Right forelimb (tissue), 1 donor: ENCODE measurements around the gene GMDS.
"Not testable (repeated sequence)": the region's sequence is repeated elsewhere in the genome, so short reads cannot be mapped to it uniquely, and the experiment has no call there.

Experiments
- DNase-seq: peaks from one replicate; pipeline ENCODE4 v3.0.0-alpha.2; 2018

The GMDS gene

GRCh38 chr6:1698527-1698926 lies 546.9 kb downstream of the GMDS start:
- peak; percentile 20 for DNase-seq

DNA sequence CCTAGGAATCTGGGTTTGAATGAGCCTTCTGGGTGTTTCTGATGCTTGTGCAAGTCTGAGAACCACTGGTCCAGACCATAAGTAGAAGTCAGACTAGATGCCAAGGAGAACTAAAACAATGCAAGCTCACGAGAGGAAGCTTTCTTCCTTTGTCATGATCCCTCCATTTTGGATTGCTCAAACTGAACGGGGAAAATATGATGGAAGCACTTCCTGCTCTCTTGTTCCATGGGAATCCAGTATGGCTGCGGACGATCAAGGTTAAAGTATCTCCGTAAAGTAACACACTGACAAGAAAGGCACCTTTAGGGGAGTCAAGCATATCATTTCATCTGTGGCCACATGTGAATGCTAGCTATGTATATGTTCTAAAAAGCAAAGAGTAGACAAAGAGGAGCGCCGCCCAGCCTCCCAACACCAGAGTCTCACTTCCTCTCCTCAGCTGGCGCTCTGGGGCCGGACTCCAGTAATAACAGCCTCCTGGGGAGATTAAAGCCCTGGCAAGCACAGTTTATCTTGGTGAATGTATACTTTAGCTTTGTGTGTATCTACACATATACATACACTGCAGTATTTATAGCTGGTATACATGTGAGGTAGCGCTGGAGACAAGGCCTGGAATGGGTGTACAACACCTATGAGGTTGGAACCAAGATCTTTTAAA lies 547.6 kb downstream of the GMDS start:
- peak; percentile 35 for DNase-seq

DNA sequence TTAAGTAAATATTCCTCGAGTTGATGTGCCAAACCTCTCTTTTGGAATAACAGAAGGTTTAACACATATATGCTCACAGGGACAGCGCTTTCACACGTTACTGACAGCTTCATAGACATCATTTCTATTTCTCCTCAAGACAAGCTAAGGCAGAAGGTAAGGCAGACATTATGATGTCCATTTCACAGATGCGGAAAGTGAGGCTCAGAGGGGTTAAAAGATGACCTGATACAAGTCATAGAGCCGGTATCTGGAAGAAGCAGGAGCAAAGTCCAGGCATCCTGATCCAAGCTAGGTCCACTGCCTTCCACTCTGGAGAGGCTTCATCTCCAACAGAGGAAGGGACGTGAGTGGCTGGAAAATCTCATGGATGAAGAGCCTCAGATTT lies 548.9 kb downstream of the GMDS start:
- DNase-seq: peak; percentile 21

GRCh38 chr6:1695546-1696462 lies 549.6 kb downstream of the GMDS start:
- DNase-seq: peak; percentile 44

DNA sequence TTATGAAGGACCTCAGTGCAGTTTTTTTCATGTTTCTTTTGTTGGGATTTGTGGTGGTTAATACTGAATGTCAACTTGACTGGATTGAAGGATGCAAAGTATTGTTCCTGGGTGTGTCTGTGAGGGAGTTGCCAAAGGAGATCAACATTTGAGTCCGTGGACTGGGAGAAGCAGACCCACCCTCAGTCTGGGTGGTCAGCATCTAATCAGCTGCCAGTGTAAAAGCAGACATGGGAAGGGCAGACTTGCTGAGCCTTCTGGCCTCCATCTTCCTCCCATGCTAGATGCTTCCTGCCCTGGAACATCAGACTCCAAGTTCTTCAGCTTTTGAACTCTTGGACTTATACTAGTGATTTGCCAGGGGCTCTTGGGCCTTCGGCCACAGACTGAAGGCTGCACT lies 553.6 kb downstream of the GMDS start:
- DNase-seq: not testable (repeated sequence)

DNA sequence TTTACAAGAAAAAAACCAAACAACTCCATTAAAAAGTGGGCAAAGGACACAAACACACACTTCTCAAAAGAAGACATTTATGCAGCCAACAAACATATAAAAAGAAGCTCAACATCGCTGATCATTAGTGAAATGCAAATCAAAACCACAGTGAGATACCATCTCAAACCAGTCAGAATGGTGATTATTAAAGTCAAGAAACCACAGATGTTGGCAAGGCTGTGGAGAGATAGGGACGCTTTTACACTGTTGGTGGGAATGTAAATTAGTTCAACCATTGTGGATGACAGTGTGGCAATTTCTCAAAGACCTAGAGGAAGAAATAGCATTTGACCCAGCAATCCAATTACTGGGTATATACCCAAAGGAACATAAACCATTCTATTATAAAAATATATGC lies 554.7 kb downstream of the GMDS start:
- not testable (repeated sequence) for DNase-seq

DNA sequence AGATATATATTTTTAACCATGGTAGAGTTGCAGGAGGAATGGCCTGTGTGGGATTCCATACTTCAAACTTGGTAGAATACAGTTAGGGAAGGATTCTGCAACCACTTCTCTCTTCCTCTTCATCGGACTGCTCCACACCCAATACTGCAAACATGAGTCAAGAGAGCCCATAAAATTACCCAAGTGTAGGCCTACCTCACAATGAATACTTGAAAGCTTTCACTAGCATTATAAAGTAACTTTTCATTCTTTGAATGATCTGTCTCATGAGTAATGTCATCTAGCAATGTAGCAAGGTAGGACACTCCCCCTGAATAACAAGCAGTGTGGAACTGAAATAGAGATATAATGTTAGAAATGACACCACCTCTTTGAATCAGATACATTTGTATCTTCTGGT lies 556.3 kb downstream of the GMDS start:
- no peak for DNase-seq

- no peak for DNase-seq
Observed at GRCh38 chr6:1688396-1688795, 557.0 kb downstream of the GMDS start.

- peak; percentile 20 for DNase-seq
Observed at GRCh38 chr6:1687402-1687801, 558.0 kb downstream of the GMDS start.

- DNase-seq: peak; percentile 41
Observed at GRCh38 chr6:1686117-1687098, 559.0 kb downstream of the GMDS start.

GRCh38 chr6:1679688-1680068 lies 565.7 kb downstream of the GMDS start:
- DNase-seq: no peak

DNA sequence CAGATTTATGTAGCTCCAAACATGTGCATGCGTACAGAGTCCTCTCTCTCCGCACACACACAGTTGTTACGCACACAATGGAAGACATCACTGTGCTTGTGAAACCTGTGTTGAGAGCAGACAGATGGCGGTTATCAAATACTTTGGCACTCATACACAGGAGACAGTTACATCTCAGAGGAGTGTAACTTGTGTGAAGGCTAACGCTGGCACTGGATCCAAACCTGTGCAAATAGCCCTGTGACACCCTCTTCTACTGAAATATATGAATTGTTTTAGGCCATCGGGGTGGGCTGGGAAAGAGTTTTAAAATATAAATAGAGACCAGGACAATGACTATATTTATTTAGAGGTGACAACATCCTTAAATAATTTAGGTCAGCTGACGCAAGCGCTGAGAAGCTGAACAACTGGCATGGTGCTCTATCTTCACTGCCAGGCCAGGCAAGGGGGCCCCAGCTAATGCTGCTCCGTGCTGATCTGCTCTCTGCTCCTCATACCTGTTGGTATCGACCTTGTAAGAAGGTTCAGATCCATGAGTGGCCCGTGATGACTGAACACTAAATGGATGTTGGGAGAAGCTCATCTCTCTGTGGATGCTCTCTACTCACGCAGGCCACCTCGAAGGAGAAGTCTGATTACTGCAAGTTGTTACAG lies 566.2 kb downstream of the GMDS start:
- DNase-seq: peak; percentile 43

- peak; percentile 18 for DNase-seq
Observed at GRCh38 chr6:1678201-1678600, 567.2 kb downstream of the GMDS start.

DNA sequence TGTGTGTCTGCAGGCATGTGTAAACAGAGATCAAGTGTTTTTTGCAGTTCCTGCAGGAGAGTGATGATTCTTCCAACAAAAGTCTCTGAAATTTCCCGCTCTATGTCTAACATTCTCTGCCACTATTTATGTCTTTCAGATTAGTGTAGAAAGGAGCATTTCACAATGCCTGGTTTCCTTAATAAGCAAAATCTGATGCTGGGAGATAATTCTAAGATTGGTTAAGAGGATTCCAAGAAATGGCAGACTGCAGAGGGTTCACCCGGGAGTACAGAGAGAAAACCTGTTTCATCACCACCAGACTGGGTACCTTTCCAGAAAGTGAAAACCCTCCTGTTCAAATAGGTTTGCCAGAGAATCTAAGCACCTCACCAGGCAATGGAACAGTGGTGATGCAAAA lies 573.0 kb downstream of the GMDS start:
- no peak for DNase-seq

- DNase-seq: no peak
Observed at GRCh38 chr6:1670711-1671462, 574.5 kb downstream of the GMDS start.

DNA sequence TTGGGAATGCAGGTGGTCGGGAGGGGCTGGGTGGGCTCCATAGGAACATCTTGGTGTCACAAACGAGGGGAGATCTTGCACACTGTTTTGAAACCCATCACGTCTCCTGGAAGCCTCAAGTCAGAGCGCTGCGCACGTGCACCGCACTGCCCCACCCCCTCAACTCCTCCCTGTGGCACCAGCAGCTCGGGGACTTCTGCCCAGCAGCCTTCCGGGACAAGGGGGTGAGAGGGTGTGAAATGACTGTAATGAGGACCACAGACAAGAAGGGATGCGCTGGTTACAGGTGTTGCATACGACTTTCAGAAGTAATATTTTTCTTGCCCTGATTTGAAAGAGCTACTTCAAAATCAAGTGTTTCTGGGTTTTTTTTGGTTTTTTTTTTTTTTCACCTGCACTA lies 575.4 kb downstream of the GMDS start:
- no peak for DNase-seq

DNA sequence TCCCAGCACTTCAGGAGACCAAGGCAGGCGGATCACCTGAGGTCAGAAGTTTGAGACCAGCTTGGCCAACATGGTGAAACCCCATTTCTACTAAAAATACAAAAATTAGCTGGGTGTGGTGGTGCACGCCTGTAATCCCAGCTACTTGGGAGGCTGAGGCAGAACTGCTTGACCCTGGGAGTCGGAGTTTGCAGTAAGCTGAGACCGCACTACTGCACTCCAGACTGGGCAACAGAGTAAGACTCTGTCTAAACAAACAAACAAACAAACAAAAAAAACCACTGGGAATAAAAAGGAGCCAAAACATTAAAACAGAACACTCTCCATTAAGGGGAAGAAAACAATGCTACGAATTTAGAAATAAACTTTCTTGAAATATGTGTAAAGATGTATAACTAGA lies 576.9 kb downstream of the GMDS start:
- not testable (repeated sequence) for DNase-seq

DNA sequence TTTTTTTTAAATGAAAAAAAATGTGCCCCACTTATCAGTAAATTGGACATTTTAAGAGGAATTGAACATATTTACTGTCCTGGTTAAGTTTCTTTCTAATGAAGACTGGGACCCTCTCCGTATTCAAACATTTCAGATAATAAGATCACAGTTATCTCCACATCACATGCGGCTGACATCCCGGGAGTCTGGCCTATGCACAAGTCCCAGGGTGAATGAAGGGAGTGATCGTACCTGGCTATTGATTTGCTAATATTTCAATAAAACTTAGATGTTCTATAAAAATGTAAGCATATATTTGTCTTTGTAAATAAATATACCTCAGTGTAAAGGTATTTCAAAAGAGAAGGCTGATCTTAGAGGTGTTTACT lies 577.6 kb downstream of the GMDS start:
- DNase-seq: no peak

- DNase-seq: no peak
Observed at GRCh38 chr6:1667012-1667804, 578.2 kb downstream of the GMDS start.

GRCh38 chr6:1665214-1665613 lies 580.2 kb downstream of the GMDS start:
- no peak for DNase-seq

DNA sequence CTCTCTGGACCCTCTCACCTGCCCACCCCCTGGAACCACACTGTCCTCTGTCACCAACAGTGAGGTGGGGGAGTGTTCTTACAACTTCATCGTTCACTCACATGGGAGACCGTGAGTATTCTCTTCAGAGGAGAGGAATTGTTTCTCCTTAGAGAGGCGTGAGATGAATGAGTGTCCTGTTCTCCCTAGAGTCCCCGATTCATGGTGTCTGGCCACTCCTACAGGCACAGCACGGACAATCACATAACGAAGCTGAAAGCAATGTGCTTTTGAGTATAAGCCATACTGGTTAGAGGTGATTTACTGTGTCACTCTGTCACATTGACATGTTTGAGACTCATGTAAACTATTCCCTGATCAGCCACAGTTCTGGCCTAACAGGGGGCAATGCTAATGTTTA lies 581.1 kb downstream of the GMDS start:
- no peak for DNase-seq
